Neural progenitor cell (in vitro differentiated cells): ENCODE measurements around the gene LRRC8A. TPM values are rescaled to one million over a fixed set of nuclear protein-coding genes. Genes with fewer than 3 reads are reported as not detected.

ENCODE experiments used
- DNase-seq: peaks from one replicate; pipeline ENCODE4 v3.0.0-alpha.2; 2016; ENCODE audit warnings: low spot score
- H2AFZ ChIP-seq: fragments of 200-600 bp; sonication (generic); replicated peaks from 2 replicates; pipeline ENCODE4 v1.6.1; 2016; ENCODE audit warnings: antibody characterized with exemption
- H3F3A ChIP-seq: fragments of 200-600 bp; sonication (generic); 2 replicates; pipeline ENCODE4 v1.6.1; 2016; ENCODE audit warnings: antibody characterized with exemption, low read depth
- H3K27ac ChIP-seq: fragments of 200-600 bp; sonication (generic); 2 replicates; pipeline ENCODE4 v1.5.1; 2016; ENCODE audit warnings: mild to moderate bottlenecking
- H3K27me3 ChIP-seq: fragments of 200-600 bp; sonication (generic); 2 replicates; pipeline ENCODE4 v1.6.1; 2016; ENCODE audit warnings: mild to moderate bottlenecking, moderate library complexity
- H3K36me3 ChIP-seq: fragments of 200-600 bp; sonication (generic); 2 replicates; pipeline ENCODE4 v1.5.1; 2016
- H3K4me1 ChIP-seq: fragments of 200-600 bp; sonication (generic); 2 replicates; pipeline ENCODE4 v1.6.1; 2016; ENCODE audit warnings: mixed run types
- H3K4me2 ChIP-seq: fragments of 200-600 bp; sonication (generic); 2 replicates; pipeline ENCODE4 v1.6.1; 2016
- H3K4me3 ChIP-seq: fragments of 200-600 bp; sonication (generic); 2 replicates; pipeline ENCODE4 v1.5.1; 2016
- H3K79me2 ChIP-seq: fragments of 200-600 bp; sonication (generic); 2 replicates; pipeline ENCODE4 v1.6.1; 2016; ENCODE audit warnings: low read depth
- H3K9ac ChIP-seq: fragments of 200-600 bp; sonication (generic); 2 replicates; pipeline ENCODE4 v1.6.1; 2016
- H3K9me3 ChIP-seq: fragments of 200-600 bp; sonication (generic); 2 replicates; pipeline ENCODE4 v1.5.1; 2016; ENCODE audit warnings: low read depth
- H4K20me1 ChIP-seq: fragments of 200-600 bp; sonication (generic); 2 replicates; pipeline ENCODE4 v1.6.1; 2016; ENCODE audit warnings: low read depth
- H3K27ac Mint-ChIP-seq: 3 replicates; pipeline ENCODE4 v1.8.0; 2021; ENCODE audit warnings: mixed read lengths
- H3K27me3 Mint-ChIP-seq: 2 replicates; pipeline ENCODE4 v1.8.0; 2022; ENCODE audit warnings: low read depth, mild to moderate bottlenecking, inconsistent platforms, moderate library complexity, mixed read lengths; ENCODE audit not compliant: insufficient read depth
- H3K36me3 Mint-ChIP-seq: 3 replicates; pipeline ENCODE4 v1.8.0; 2021; ENCODE audit warnings: mixed read lengths
- H3K4me1 Mint-ChIP-seq: 3 replicates; pipeline ENCODE4 v1.8.0; 2021; ENCODE audit warnings: mixed read lengths
- H3K4me3 Mint-ChIP-seq: 3 replicates; pipeline ENCODE4 v1.8.0; 2021; ENCODE audit warnings: mild to moderate bottlenecking, moderate library complexity, mixed read lengths
- H3K9me3 Mint-ChIP-seq: 3 replicates; pipeline ENCODE4 v1.8.0; 2020; ENCODE audit warnings: mixed read lengths
- EZH2 ChIP-seq: fragments of 200-600 bp; sonication (generic); IDR thresholded peaks from 2 replicates; pipeline ENCODE4 v1.6.1; 2017; ENCODE audit warnings: antibody characterized with exemption, mild to moderate bottlenecking, moderate library complexity
- EZH2phosphoT487 ChIP-seq: fragments of 200-600 bp; sonication (generic); IDR thresholded peaks from 2 replicates; pipeline ENCODE4 v1.6.1; 2017; ENCODE audit warnings: antibody characterized with exemption
- total RNA-seq: library from RNA; depleted of rRNA; stranded (reverse); fragments of >200 nt; gene quantifications from 2 replicates; pipeline ENCODE4 v1.2.3, GENCODE V29; 2015; ENCODE audit warnings: low replicate concordance
- TF ChIP-seq, protein P1 (sequence below): fragments of 200-600 bp; sonication (generic); IDR thresholded peaks from 2 replicates; pipeline ENCODE4 v1.5.1; 2017; ENCODE audit warnings: antibody characterized with exemption, mild to moderate bottlenecking

LRRC8A gene
- total RNA-seq, 1 donor from 2014 or later: 17.1 TPM

DNA sequence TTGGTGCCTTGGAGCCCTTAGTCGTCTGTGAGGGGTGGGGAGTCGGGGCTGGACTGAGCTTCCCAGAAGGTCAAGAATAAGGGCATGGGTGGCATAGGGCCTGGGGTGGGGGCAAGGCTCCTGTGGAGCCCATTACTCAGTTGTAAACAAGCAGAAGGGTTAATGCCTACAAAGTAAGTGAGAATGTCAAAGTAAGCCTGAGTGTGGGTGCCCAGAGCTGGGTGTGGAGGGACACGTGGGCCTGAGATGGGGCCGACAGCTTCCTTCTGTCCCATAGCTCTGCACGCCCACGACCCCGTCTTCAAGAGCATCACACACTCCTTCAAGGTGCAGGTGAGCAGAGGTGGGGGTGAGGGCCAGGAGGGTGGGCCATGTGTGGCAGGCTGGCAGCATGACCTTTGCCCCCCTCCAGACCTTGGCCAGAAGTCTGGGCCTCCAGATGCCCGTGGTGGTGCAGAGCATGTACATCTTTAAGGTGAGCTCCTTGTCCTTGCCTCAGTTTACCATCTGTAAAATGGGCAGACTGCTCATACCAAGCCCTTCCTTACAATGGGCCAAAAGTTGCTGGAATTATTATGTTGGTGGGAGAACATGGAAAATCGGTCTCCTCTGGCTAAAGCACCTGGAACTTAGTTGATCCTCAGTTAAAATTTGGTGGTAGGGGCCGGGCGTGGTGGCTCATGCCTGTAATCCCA lies 54.4 kb downstream of the LRRC8A start:
- H3K27ac Mint-ChIP-seq: no peak overlapping the region
- H3K36me3 Mint-ChIP-seq: no peaks in the 10 kb centered on the region
- Histone ChIP-seq H3K9ac (no peak overlapping the region), H3K4me1 (no peaks in the 10 kb centered on the region), H2AFZ (no peak overlapping the region), H3K4me2 (no peak overlapping the region), H3K36me3 (no peaks in the 10 kb centered on the region), H3K4me3 (no peak overlapping the region), H3K27me3 (no peaks in the 10 kb centered on the region), H3K27ac (no peak overlapping the region), H3F3A (no peaks in the 10 kb centered on the region), H4K20me1 (no peaks in the 10 kb centered on the region), H3K79me2 (no peaks in the 10 kb centered on the region), H3K9me3 (no peaks in the 10 kb centered on the region)
- no peaks in the 10 kb centered on the region for H3K9me3 Mint-ChIP-seq
- TF ChIP-seq EZH2phosphoT487 (no peak), EZH2 (no peak)
- TF ChIP-seq, protein P1, sequence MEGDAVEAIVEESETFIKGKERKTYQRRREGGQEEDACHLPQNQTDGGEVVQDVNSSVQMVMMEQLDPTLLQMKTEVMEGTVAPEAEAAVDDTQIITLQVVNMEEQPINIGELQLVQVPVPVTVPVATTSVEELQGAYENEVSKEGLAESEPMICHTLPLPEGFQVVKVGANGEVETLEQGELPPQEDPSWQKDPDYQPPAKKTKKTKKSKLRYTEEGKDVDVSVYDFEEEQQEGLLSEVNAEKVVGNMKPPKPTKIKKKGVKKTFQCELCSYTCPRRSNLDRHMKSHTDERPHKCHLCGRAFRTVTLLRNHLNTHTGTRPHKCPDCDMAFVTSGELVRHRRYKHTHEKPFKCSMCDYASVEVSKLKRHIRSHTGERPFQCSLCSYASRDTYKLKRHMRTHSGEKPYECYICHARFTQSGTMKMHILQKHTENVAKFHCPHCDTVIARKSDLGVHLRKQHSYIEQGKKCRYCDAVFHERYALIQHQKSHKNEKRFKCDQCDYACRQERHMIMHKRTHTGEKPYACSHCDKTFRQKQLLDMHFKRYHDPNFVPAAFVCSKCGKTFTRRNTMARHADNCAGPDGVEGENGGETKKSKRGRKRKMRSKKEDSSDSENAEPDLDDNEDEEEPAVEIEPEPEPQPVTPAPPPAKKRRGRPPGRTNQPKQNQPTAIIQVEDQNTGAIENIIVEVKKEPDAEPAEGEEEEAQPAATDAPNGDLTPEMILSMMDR: no peak
- no peak overlapping the region for H3K4me3 Mint-ChIP-seq
- no peaks in the 10 kb centered on the region for H3K4me1 Mint-ChIP-seq
- DNase-seq: no peak
- peaks cover 7% of the 10 kb centered on the region for H3K27me3 Mint-ChIP-seq

DNA sequence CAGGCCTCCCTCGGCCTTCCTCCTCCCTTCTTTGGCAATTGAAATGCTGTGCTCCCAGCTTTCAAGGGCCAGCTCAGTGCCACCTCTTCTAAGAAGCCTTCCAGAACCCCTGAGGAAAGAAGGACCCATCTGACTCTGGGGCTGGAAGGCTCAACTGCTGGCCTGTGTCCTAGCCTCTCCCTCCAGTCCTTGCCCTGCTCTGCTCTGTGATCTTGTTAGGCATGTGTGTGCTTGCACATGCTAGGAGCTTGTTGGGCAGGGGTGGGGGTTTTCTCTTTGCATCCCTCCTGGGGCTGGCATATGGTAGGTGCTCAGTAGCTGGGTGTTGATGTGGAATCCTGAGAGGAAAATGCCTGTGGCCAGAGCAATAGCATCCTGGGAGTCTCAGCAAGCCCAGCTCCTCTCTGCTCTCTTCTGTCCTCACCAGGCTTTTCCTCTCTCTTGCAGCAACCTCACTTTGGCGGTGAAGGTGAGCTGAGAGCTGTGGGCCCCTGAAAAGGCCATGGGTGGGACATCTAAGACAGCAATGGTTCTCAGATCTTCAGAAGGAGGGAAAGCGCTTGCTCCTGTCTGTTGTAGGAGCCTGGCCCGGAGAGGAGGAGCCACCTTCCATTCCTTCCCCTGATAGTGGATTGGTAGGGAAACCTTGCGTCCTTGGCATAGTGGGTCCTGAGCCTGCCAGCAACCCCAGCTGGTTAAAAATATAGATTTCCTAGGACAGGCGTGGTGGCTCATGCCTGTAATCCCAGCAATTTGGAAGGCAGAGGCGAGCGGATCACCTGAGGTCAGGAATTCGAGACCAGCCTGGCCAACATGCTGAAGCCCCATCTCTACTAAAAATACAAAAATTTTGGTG lies 55.6 kb downstream of the LRRC8A start:
- H3F3A ChIP-seq: no peaks in the 10 kb centered on the region
- DNase-seq: no peak
- Mint-ChIP-seq H3K4me3 (no peak overlapping the region), H3K9me3 (no peaks in the 10 kb centered on the region), H3K27me3 (peaks cover 7% of the 10 kb centered on the region), H3K27ac (no peak overlapping the region), H3K36me3 (no peaks in the 10 kb centered on the region), H3K4me1 (no peaks in the 10 kb centered on the region)
- no peaks in the 10 kb centered on the region for H3K27me3 ChIP-seq
- no peak overlapping the region for H3K4me3 ChIP-seq
- no peak overlapping the region for H2AFZ ChIP-seq
- no peaks in the 10 kb centered on the region for H3K79me2 ChIP-seq
- no peaks in the 10 kb centered on the region for H3K36me3 ChIP-seq
- H3K9ac ChIP-seq: no peak overlapping the region
- TF ChIP-seq, protein P1: no peak
- no peak for TF ChIP-seq EZH2
- no peak for TF ChIP-seq EZH2phosphoT487
- H3K9me3 ChIP-seq: no peaks in the 10 kb centered on the region
- H4K20me1 ChIP-seq: no peaks in the 10 kb centered on the region
- no peak overlapping the region for H3K27ac ChIP-seq
- no peak overlapping the region for H3K4me2 ChIP-seq
- no peaks in the 10 kb centered on the region for H3K4me1 ChIP-seq

DNA sequence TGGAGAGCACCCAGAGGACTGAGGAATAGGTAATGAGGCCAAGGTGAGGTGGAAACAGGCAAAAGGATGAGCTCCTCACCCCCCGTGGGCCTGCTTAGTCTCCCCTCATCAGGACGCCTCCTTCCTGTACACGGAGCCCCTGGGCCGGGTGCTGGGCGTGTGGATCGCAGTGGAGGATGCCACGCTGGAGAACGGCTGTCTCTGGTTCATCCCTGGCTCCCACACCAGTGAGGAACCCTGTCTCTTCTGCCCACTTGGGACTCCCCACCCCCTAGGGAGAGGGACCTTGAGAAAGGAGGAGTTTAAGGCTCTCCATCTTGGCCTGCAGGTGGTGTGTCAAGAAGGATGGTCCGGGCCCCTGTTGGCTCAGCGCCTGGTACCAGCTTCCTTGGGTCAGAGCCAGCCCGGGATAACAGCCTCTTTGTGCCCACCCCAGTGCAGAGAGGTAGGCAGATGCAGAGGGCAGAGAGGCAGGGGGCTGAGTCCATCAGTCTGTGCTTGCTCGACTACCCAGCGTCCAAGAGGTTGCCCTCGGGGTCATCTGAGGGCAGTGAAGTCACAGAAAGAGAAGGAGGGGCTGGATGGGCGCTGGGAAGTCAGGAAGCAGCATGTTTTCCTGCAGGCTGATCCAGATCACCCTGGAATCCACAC lies 58.5 kb downstream of the LRRC8A start:
- H3K27ac Mint-ChIP-seq: no peak overlapping the region
- H3K9ac ChIP-seq: peak overlapping the region; percentile 7
- no peak for DNase-seq

More for the DNA sequence above, 58.5 kb downstream of the LRRC8A start:
- Histone ChIP-seq H3F3A (no peaks in the 10 kb centered on the region), H3K27me3 (no peaks in the 10 kb centered on the region), H2AFZ (no peak overlapping the region), H4K20me1 (no peaks in the 10 kb centered on the region), H3K4me3 (no peak overlapping the region), H3K4me2 (no peak overlapping the region), H3K36me3 (no peaks in the 10 kb centered on the region), H3K27ac (no peak overlapping the region), H3K9me3 (no peaks in the 10 kb centered on the region), H3K4me1 (no peaks in the 10 kb centered on the region), H3K79me2 (no peaks in the 10 kb centered on the region)
- Mint-ChIP-seq H3K36me3 (peaks cover under 1% of the 10 kb centered on the region), H3K4me1 (peaks cover under 1% of the 10 kb centered on the region), H3K4me3 (peak overlapping the region; percentile 14), H3K9me3 (no peaks in the 10 kb centered on the region), H3K27me3 (peaks cover 4% of the 10 kb centered on the region)
- TF ChIP-seq EZH2phosphoT487 (no peak), EZH2 (no peak)
- TF ChIP-seq, protein P1: no peak
